GM12878 (cell line): ENCODE measurements around the gene PXMP4. TPM values are rescaled to one million over a fixed set of nuclear protein-coding genes. Genes with fewer than 3 reads are reported as not detected.
A peak's percentile ranks its signal among the peaks of the same experiment; 100 is the strongest.

Experiments
- ASH2L ChIP-seq: fragments of 300-600, 200-600 bp; sonication (generic); IDR thresholded peaks from 2 replicates; pipeline ENCODE4 v1.6.1; 2017; ENCODE audit warnings: low read depth, mild to moderate bottlenecking, borderline replicate concordance
- BCL3 ChIP-seq: IDR thresholded peaks from 2 replicates; pipeline ENCODE4 v1.6.1; 2011; ENCODE audit warnings: borderline replicate concordance, low read depth, mild to moderate bottlenecking, moderate library complexity, low read length; ENCODE audit not compliant: insufficient read depth, poor library complexity, severe bottlenecking
- BHLHE40 ChIP-seq, 2 experiments: fragments of 450-650 bp in 1 of 2; IDR thresholded peaks; 2 replicates each; pipeline ENCODE4 v1.6.1; 2011 to 2017; ENCODE audit warnings: low read depth in 2 of 2, borderline replicate concordance in 1 of 2, improper control_type of control experiment in 1 of 2, low read length in 1 of 2, mild to moderate bottlenecking in 1 of 2
- CEBPB ChIP-seq, 2 experiments: fragments of 150-350 bp in 1 of 2; IDR thresholded peaks; 2 replicates each; pipeline ENCODE4 v1.6.1; 2012 to 2014; ENCODE audit warnings: low read depth in 2 of 2, low read length in 2 of 2, borderline replicate concordance in 1 of 2, inconsistent platforms in 1 of 2
- CREM ChIP-seq: IDR thresholded peaks from 2 replicates; pipeline ENCODE4 v1.6.1; 2014; ENCODE audit warnings: antibody characterized with exemption, low read depth
- CTCF ChIP-seq, 3 experiments: IDR thresholded peaks in 2 of 3; conservative IDR thresholded peaks in 1 of 3; 2 replicates each; pipeline ENCODE4 v1.5.1; 2011; ENCODE audit warnings: low read depth in 3 of 3, low read length in 3 of 3, mild to moderate bottlenecking in 3 of 3, control low read depth in 2 of 3, moderate library complexity in 2 of 3, inconsistent platforms in 1 of 3, mixed read lengths in 1 of 3; ENCODE audit not compliant: control insufficient read depth in 2 of 3, insufficient read depth in 1 of 3; ENCODE audit errors: extremely low read depth in 1 of 3
- DPF2 ChIP-seq: fragments of 450-650 bp; IDR thresholded peaks from 2 replicates; pipeline ENCODE4 v1.6.1; 2017; ENCODE audit warnings: mild to moderate bottlenecking
- ESRRA ChIP-seq: IDR thresholded peaks from 2 replicates; pipeline ENCODE4 v1.6.1; 2012; ENCODE audit warnings: mild to moderate bottlenecking, low read length, improper control_type of control experiment
- ETV6 ChIP-seq, 2 experiments: fragments of 450-650 bp in 1 of 2; IDR thresholded peaks in 1 of 2; conservative IDR thresholded peaks in 1 of 2; 2 replicates each; pipeline ENCODE4 v1.6.1; 2014; ENCODE audit warnings: antibody characterized with exemption in 1 of 2, borderline replicate concordance in 1 of 2, low read depth in 1 of 2, mild to moderate bottlenecking in 1 of 2, moderate library complexity in 1 of 2
- FOXM1 ChIP-seq: IDR thresholded peaks from 2 replicates; pipeline ENCODE4 v1.6.1; 2012; ENCODE audit warnings: low read depth, mild to moderate bottlenecking, inconsistent platforms, low read length, moderate library complexity
- HSF1 ChIP-seq: fragments of 150-350 bp; IDR thresholded peaks from 2 replicates; pipeline ENCODE4 v1.6.1; 2014; ENCODE audit warnings: mild to moderate bottlenecking, low read depth, low read length
- IKZF1 ChIP-seq: fragments of 450-650 bp; conservative IDR thresholded peaks from 2 replicates; pipeline ENCODE4 v1.6.1; 2017; ENCODE audit warnings: antibody characterized with exemption, mild to moderate bottlenecking
- KAT2A ChIP-seq: conservative IDR thresholded peaks from 2 replicates; pipeline ENCODE4 v1.6.1; 2011; ENCODE audit warnings: low read depth, low read length; ENCODE audit not compliant: control insufficient read depth
- MTA2 ChIP-seq: fragments of 450-650 bp; IDR thresholded peaks from 2 replicates; pipeline ENCODE4 v1.6.1; 2016; ENCODE audit warnings: low read depth, mild to moderate bottlenecking, moderate library complexity
- MTA3 ChIP-seq: IDR thresholded peaks from 2 replicates; pipeline ENCODE4 v1.6.1; 2012; ENCODE audit warnings: low read length, inconsistent platforms, borderline replicate concordance
- MXI1 ChIP-seq: fragments of 150-350 bp; IDR thresholded peaks from 2 replicates; pipeline ENCODE4 v1.6.1; 2011; ENCODE audit warnings: low read depth, mild to moderate bottlenecking, inconsistent platforms, low read length, improper control_type of control experiment
- NBN ChIP-seq: fragments of 450-650 bp; IDR thresholded peaks from 2 replicates; pipeline ENCODE4 v1.6.1; 2016
- NFYA ChIP-seq: IDR thresholded peaks from 2 replicates; pipeline ENCODE4 v1.6.1; 2011; ENCODE audit warnings: low read depth, mild to moderate bottlenecking, low read length, improper control_type of control experiment, borderline replicate concordance
- POLR2A ChIP-seq: IDR thresholded peaks from 2 replicates; pipeline ENCODE4 v1.6.1; 2011; ENCODE audit warnings: low read depth, mild to moderate bottlenecking, low read length
- POU2F2 ChIP-seq: IDR thresholded peaks from 3 replicates; pipeline ENCODE4 v1.6.1; 2011; ENCODE audit warnings: low read depth, mild to moderate bottlenecking, low read length, borderline replicate concordance
- RUNX3 ChIP-seq: IDR thresholded peaks from 2 replicates; pipeline ENCODE4 v1.6.1; 2012; ENCODE audit warnings: low read length, inconsistent platforms
- SIN3A ChIP-seq: IDR thresholded peaks from 2 replicates; pipeline ENCODE4 v1.6.1; 2012; ENCODE audit warnings: low read depth, low read length, improper control_type of control experiment
- SPI1 ChIP-seq: IDR thresholded peaks from 2 replicates; pipeline ENCODE4 v1.6.1; 2011; ENCODE audit warnings: low read depth, mild to moderate bottlenecking, low read length, moderate library complexity, borderline replicate concordance; ENCODE audit not compliant: insufficient read depth
- SREBF2 ChIP-seq: IDR thresholded peaks from 2 replicates; pipeline ENCODE4 v1.6.1; 2012; ENCODE audit warnings: mild to moderate bottlenecking, low read length
- ZNF217 ChIP-seq: fragments of 450-650 bp; IDR thresholded peaks from 2 replicates; pipeline ENCODE4 v1.6.1; 2017; ENCODE audit warnings: antibody characterized with exemption, mild to moderate bottlenecking
- ZNF24 ChIP-seq: fragments of 450-650 bp; IDR thresholded peaks from 2 replicates; pipeline ENCODE4 v1.6.1; 2017; ENCODE audit warnings: antibody characterized with exemption, mild to moderate bottlenecking
- ZNF622 ChIP-seq: fragments of 450-650 bp; IDR thresholded peaks from 2 replicates; pipeline ENCODE4 v1.6.1; 2017; ENCODE audit warnings: mild to moderate bottlenecking, inconsistent platforms
- polyA plus RNA-seq, 11 experiments: library from polyadenylated mRNA; depleted of rRNA in 4 of 11; unstranded in 6 of 11; stranded (reverse) in 5 of 11; fragments of >200 nt; fragmentation: Nextera tagmentation in 4 of 11; fragmentation: Illumina TruSeq in 1 of 11; extraction: Ambion mirVana in 4 of 11; extraction: Trizol in 1 of 11; gene quantifications; 1 replicate in 1 of 11; 2 replicates in 10 of 11; pipeline versions ENCODE4 v1.2.1 to v1.2.3, GENCODE V29; 2011 to 2016; ENCODE audit warnings: inconsistent platforms in 2 of 11, missing spikeins in 2 of 11, low read depth in 1 of 11
- total RNA-seq, 4 experiments: library from RNA; depleted of rRNA in 3 of 4; stranded (reverse); fragments of >200 nt in 3 of 4; fragmentation: Illumina TruSeq in 1 of 4; extraction: Trizol in 1 of 4; gene quantifications; 2 replicates each; pipeline versions ENCODE4 v1.2.1 to v1.2.3, GENCODE V29; 2013 to 2021

Gene PXMP4
- total and polyA plus RNA-seq, 10 of the 15 experiments (the other 5 are each of a cell fraction or from before 2014, with no cell fraction given) = 3.6 to 19.2 (median 8.6) TPM

- TF ChIP-seq DPF2 (peak; percentile 94), POU2F2 (peak; percentile 1; the same call in 1 of the 3 replicates), ETV6 (conservative IDR thresholded peaks at IDR 0.05 in 1 of 2, IDR thresholded peaks at IDR 0.05 in 1 of 2; ENCODE audit: borderline replicate concordance in 1 of 2, low read depth in 1 of 2) (no peak), ZNF622 (no peak), POLR2A (peak; percentile 75), ZNF217 (peak; percentile 90), MTA2 (no peak), CTCF (IDR thresholded peaks at IDR 0.05 in 2 of 3, conservative IDR thresholded peaks at IDR 0.05 in 1 of 3; ENCODE audit: control insufficient read depth in 2 of 3, extremely low read depth in 1 of 3, insufficient read depth in 1 of 3, low read depth in 3 of 3, low read length in 3 of 3) (peak; percentile 14 to 23 (median 16); a peak in 1 of 6 replicates), SREBF2 (no peak), HSF1 (no peak; the same call in 1 of the 2 replicates), FOXM1 (no peak), BHLHE40 (IDR thresholded peaks at IDR 0.05; ENCODE audit: borderline replicate concordance in 1 of 2, low read depth in 2 of 2, low read length in 1 of 2) (peak in 1 of 2 experiments; percentile 73; a peak in 2 of 4 replicates), ESRRA (no peak), BCL3 (peak; percentile 72), IKZF1 (peak; percentile 90), NBN (no peak; the same call in 1 of the 2 replicates), SPI1 (no peak), CEBPB (IDR thresholded peaks at IDR 0.05; ENCODE audit: borderline replicate concordance in 1 of 2, low read depth in 2 of 2, low read length in 2 of 2) (no peak), KAT2A (peak; percentile 99), ASH2L (0 out of 2 replicates have a peak, but pooled peaks have one; percentile 30), SIN3A (no peak; the same call in none of the 2 replicates), ZNF24 (peak; percentile 44; the same call in 1 of the 2 replicates), MXI1 (no peak), RUNX3 (peak; percentile 86), NFYA (no peak), MTA3 (no peak; the same call in 1 of the 2 replicates), CREM (no peak; the same call in none of the 2 replicates)
Observed at GRCh38 chr20:33732166-33732970, 12.3 kb upstream of the PXMP4 start (continued).
